GM23338 (cell line): Measurements from ENCODE around the gene NOTCH1. TPM values are rescaled to one million over a fixed set of nuclear protein-coding genes. Genes with fewer than 3 reads are reported as not detected.

Source experiments
- ATAC-seq: fragments of 200-7000 bp; cut with Tn5 transposase; 3 replicates; pipeline ENCODE4 v1.9.1; 2020
- DNase-seq: peaks from one replicate; pipeline ENCODE4 v3.0.0-alpha.2; 2015; ENCODE audit warnings: low spot score
- H2AFZ ChIP-seq: fragments of 200-600 bp; sonication (generic); 2 replicates; pipeline ENCODE4 v1.8.0; 2016; ENCODE audit warnings: antibody characterized with exemption, mild to moderate bottlenecking, moderate library complexity
- H3F3A ChIP-seq: fragments of 200-600 bp; sonication (generic); replicated peaks from 2 replicates; pipeline ENCODE4 v1.8.0; 2017; ENCODE audit warnings: antibody characterized with exemption, mixed run types, low read depth
- H3K27ac ChIP-seq: fragments of 200-600 bp; sonication (generic); 2 replicates; pipeline ENCODE4 v1.6.1; 2016; ENCODE audit warnings: low read depth
- H3K27me3 ChIP-seq: fragments of 200-600 bp; sonication (generic); 2 replicates; pipeline ENCODE4 v1.8.0; 2016; ENCODE audit warnings: mild to moderate bottlenecking, mixed run types, moderate library complexity; ENCODE audit not compliant: insufficient read depth
- H3K36me3 ChIP-seq: fragments of 200-600 bp; sonication (generic); 2 replicates; pipeline ENCODE4 v1.8.0; 2016; ENCODE audit warnings: mild to moderate bottlenecking; ENCODE audit not compliant: insufficient read depth
- H3K4me1 ChIP-seq: fragments of 200-600 bp; sonication (generic); 2 replicates; pipeline ENCODE4 v1.8.0; 2016; ENCODE audit warnings: mild to moderate bottlenecking, moderate library complexity; ENCODE audit not compliant: insufficient read depth
- H3K4me2 ChIP-seq: fragments of 200-600 bp; sonication (generic); 2 replicates; pipeline ENCODE4 v1.7.1; 2017; ENCODE audit warnings: mixed run types
- H3K4me3 ChIP-seq: fragments of 200-600 bp; sonication (generic); 2 replicates; pipeline ENCODE4 v1.6.1; 2016; ENCODE audit warnings: mixed run types
- H3K79me2 ChIP-seq: fragments of 200-600 bp; sonication (generic); replicated peaks from 2 replicates; pipeline ENCODE4 v1.8.0; 2017; ENCODE audit warnings: mild to moderate bottlenecking; ENCODE audit not compliant: insufficient read depth
- H3K9me2 ChIP-seq: fragments of 200-600 bp; sonication (generic); 2 replicates; pipeline ENCODE4 v1.8.0; 2017; ENCODE audit not compliant: insufficient read depth
- H4K20me1 ChIP-seq: fragments of 200-600 bp; sonication (generic); replicated peaks from 2 replicates; pipeline ENCODE4 v1.8.0; 2017; ENCODE audit warnings: mild to moderate bottlenecking; ENCODE audit not compliant: insufficient read depth
- H3K27ac Mint-ChIP-seq: 2 replicates; pipeline ENCODE4 v1.8.0; 2020; ENCODE audit warnings: inconsistent platforms, mild to moderate bottlenecking, moderate library complexity, mixed read lengths
- H3K27me3 Mint-ChIP-seq: 3 replicates; pipeline ENCODE4 v1.8.0; 2022; ENCODE audit warnings: low read depth, mild to moderate bottlenecking, moderate library complexity, mixed read lengths, inconsistent platforms; ENCODE audit not compliant: insufficient read depth, poor library complexity
- H3K36me3 Mint-ChIP-seq: 3 replicates; pipeline ENCODE4 v1.8.0; 2021; ENCODE audit warnings: low read depth, mild to moderate bottlenecking, inconsistent platforms, moderate library complexity, mixed read lengths
- H3K4me1 Mint-ChIP-seq: 3 replicates; pipeline ENCODE4 v1.8.0; 2020; ENCODE audit warnings: mild to moderate bottlenecking, inconsistent platforms, mixed read lengths
- H3K4me3 Mint-ChIP-seq: 3 replicates; pipeline ENCODE4 v1.8.0; 2021; ENCODE audit warnings: moderate library complexity, mild to moderate bottlenecking, inconsistent platforms, mixed read lengths
- H3K9me3 Mint-ChIP-seq: 3 replicates; pipeline ENCODE4 v1.8.0; 2020; ENCODE audit warnings: moderate library complexity, mild to moderate bottlenecking, inconsistent platforms, mixed read lengths
- CREB1 ChIP-seq: fragments of 250-450 bp; sonication (Bioruptor Pico); IDR thresholded peaks from 2 replicates; pipeline ENCODE4 v1.5.0; 2020; ENCODE audit warnings: low read depth, mild to moderate bottlenecking, moderate library complexity
- CTCF ChIP-seq, 2 experiments: fragments of 200-600 bp in 1 of 2; sonication (generic) in 1 of 2; conservative IDR thresholded peaks; 2 replicates each; pipeline versions ENCODE4 v1.5.1 to v1.6.1; 2016 to 2017; ENCODE audit warnings: antibody characterized with exemption in 2 of 2, low read depth in 2 of 2, mild to moderate bottlenecking in 2 of 2, moderate library complexity in 1 of 2
- EZH2 ChIP-seq: fragments of 200-600 bp; sonication (generic); IDR thresholded peaks from one replicate; pipeline ENCODE4 v1.8.0; 2017; ENCODE audit warnings: antibody characterized with exemption, mild to moderate bottlenecking, low read depth; ENCODE audit not compliant: unreplicated experiment
- JUNB ChIP-seq: IDR thresholded peaks from one replicate; pipeline ENCODE4 v1.6.1; 2016; ENCODE audit warnings: antibody characterized with exemption; ENCODE audit not compliant: unreplicated experiment
- NANOG ChIP-seq: IDR thresholded peaks from 2 replicates; pipeline ENCODE4 v1.6.1; 2016; ENCODE audit warnings: antibody characterized with exemption, borderline replicate concordance
- POLR2AphosphoS5 ChIP-seq: IDR thresholded peaks from 2 replicates; pipeline ENCODE4 v1.6.1; 2016; ENCODE audit warnings: antibody characterized with exemption, low read depth
- ZNF114 ChIP-seq: fragments of 250-450 bp; sonication (Bioruptor Pico); IDR thresholded peaks from 2 replicates; pipeline ENCODE4 v1.5.0; 2020; ENCODE audit warnings: mild to moderate bottlenecking, moderate library complexity
- ZNF331 ChIP-seq: fragments of 250-450 bp; sonication (Bioruptor Pico); IDR thresholded peaks from 2 replicates; pipeline ENCODE4 v1.5.0; 2020; ENCODE audit warnings: low read depth, mild to moderate bottlenecking, moderate library complexity
- ZNF462 ChIP-seq: fragments of 250-450 bp; sonication (Bioruptor Pico); IDR thresholded peaks from 2 replicates; pipeline ENCODE4 v1.5.0; 2020; ENCODE audit warnings: mild to moderate bottlenecking, moderate library complexity
- polyA plus RNA-seq: library from polyadenylated mRNA; unstranded; fragments of >200 nt; fragmentation: Nextera tagmentation; extraction: Ambion mirVana; gene quantifications from 2 replicates; pipeline ENCODE4 v1.2.1, GENCODE V29; 2016
- total RNA-seq: library from RNA; depleted of rRNA; stranded (reverse); fragments of >200 nt; shearing (Covaris generic); gene quantifications from 2 replicates; pipeline ENCODE4 v1.2.3, GENCODE V29; 2014

The NOTCH1 gene
- total and polyA plus RNA-seq, 2 experiments from 2014 or later = 9.9 to 97.2 TPM

- no peaks in the 10 kb centered on the region for H3K27me3 ChIP-seq
- H3K4me3 ChIP-seq = no peak overlapping the region; the same call in 1 of the 2 replicates
- 0 out of 2 replicates have a peak, but pooled peaks cover 13% of the 10 kb centered on the region for H3F3A ChIP-seq
- H3K4me2 ChIP-seq = peak overlapping the region; percentile 94; the same call in 1 of the 2 replicates
- H2AFZ ChIP-seq = no peak overlapping the region
- H3K27ac ChIP-seq = no peak overlapping the region
- peaks cover 8% of the 10 kb centered on the region for H3K4me1 Mint-ChIP-seq
- TF ChIP-seq NANOG = no peak
- TF ChIP-seq ZNF331 (CRISPR knock-in tag) = no peak
- peak; percentile 79 to 90 for TF ChIP-seq CTCF (conservative IDR thresholded peaks at IDR 0.05; ENCODE audit: low read depth in 2 of 2)
- TF ChIP-seq POLR2AphosphoS5 = no peak
- TF ChIP-seq CREB1 (CRISPR knock-in tag) = no peak
- no peaks in the 10 kb centered on the region for H3K9me2 ChIP-seq
- H3K4me1 ChIP-seq = peaks cover 9% of the 10 kb centered on the region
- no peak overlapping the region; the same call in 1 of the 2 replicates for H3K27ac Mint-ChIP-seq
- peaks cover 20% of the 10 kb centered on the region for H3K27me3 Mint-ChIP-seq
- no peaks in the 10 kb centered on the region for H3K36me3 Mint-ChIP-seq
- H3K79me2 ChIP-seq = peaks cover 24% of the 10 kb centered on the region
- H3K4me3 Mint-ChIP-seq = peak overlapping the region; percentile 66
- ATAC-seq (peak; percentile 48), DNase-seq (peak; percentile 90)
- no peaks in the 10 kb centered on the region; the same call in 1 of the 2 replicates for H3K36me3 ChIP-seq
- no peaks in the 10 kb centered on the region for H3K9me3 Mint-ChIP-seq
- peaks cover 14% of the 10 kb centered on the region for H4K20me1 ChIP-seq
These were observed 60.5 kb downstream of the NOTCH1 start for GRCh38 chr9:136485049-136486045.

- Histone ChIP-seq H3K4me2 (peak overlapping the region; percentile 94), H3K27ac (no peak overlapping the region), H3F3A (0 out of 2 replicates have a peak, but pooled peaks cover 13% of the 10 kb centered on the region), H3K27me3 (no peaks in the 10 kb centered on the region), H3K36me3 (no peaks in the 10 kb centered on the region; the same call in 1 of the 2 replicates), H3K9me2 (no peaks in the 10 kb centered on the region), H2AFZ (no peak overlapping the region), H3K4me3 (peak overlapping the region; percentile 88), H3K4me1 (peaks cover 9% of the 10 kb centered on the region), H4K20me1 (peaks cover 23% of the 10 kb centered on the region), H3K79me2 (peaks cover 34% of the 10 kb centered on the region)
- ATAC-seq (no peak), DNase-seq (no peak)
- Mint-ChIP-seq H3K27me3 (peaks cover 20% of the 10 kb centered on the region), H3K4me3 (peak overlapping the region; percentile 66), H3K9me3 (no peaks in the 10 kb centered on the region), H3K4me1 (peaks cover 13% of the 10 kb centered on the region), H3K27ac (no peak overlapping the region), H3K36me3 (peaks cover 4% of the 10 kb centered on the region; the same call in 1 of the 3 replicates)
- no peak for TF ChIP-seq EZH2
- TF ChIP-seq ZNF331 (CRISPR knock-in tag) = no peak
- no peak for TF ChIP-seq ZNF114 (CRISPR knock-in tag)
- no peak for TF ChIP-seq CREB1 (CRISPR knock-in tag)
- TF ChIP-seq POLR2AphosphoS5 = no peak
- TF ChIP-seq NANOG = no peak
- TF ChIP-seq JUNB = no peak
- no peak for TF ChIP-seq ZNF462 (CRISPR knock-in tag)
These were observed 61.4 kb downstream of the NOTCH1 start for GRCh38 chr9:136484153-136485048.
